Measurements from ENCODE around the gene NBEAL1.
"Not testable (repeated sequence)": the region's sequence is repeated elsewhere in the genome, so short reads cannot be mapped to it uniquely, and the experiment has no call there.

The NBEAL1 gene

GRCh38 chr2:203062126-203062525, 47.5 kb downstream of the NBEAL1 start:
- TF ChIP-seq CTCF (IDR thresholded peaks at IDR 0.05; ENCODE audit: control insufficient read depth, extremely low read depth, insufficient read depth): no peak
- DNase-seq (ENCODE audit: low read depth): no peak
- no peak overlapping the region for H3K4me3 ChIP-seq (ENCODE audit: low read depth, low read length)

GRCh38 chr2:203066519-203067091, 51.9 kb downstream of the NBEAL1 start:
- DNase-seq (ENCODE audit: low read depth); H3K4me3 ChIP-seq (ENCODE audit: low read depth, low read length): not testable (repeated sequence)

GRCh38 chr2:203070701-203071100, 56.0 kb downstream of the NBEAL1 start:
- H3K4me3 ChIP-seq (ENCODE audit: low read depth, low read length): no peak overlapping the region
- no peak for DNase-seq (ENCODE audit: low read depth)
- TF ChIP-seq CTCF (IDR thresholded peaks at IDR 0.05; ENCODE audit: control insufficient read depth, extremely low read depth, insufficient read depth): no peak

GRCh38 chr2:203071148-203071547, 56.5 kb downstream of the NBEAL1 start:
- TF ChIP-seq CTCF (IDR thresholded peaks at IDR 0.05; ENCODE audit: control insufficient read depth, extremely low read depth, insufficient read depth): no peak
- DNase-seq (ENCODE audit: low read depth): no peak
- no peak overlapping the region for H3K4me3 ChIP-seq (ENCODE audit: low read depth, low read length)

- DNase-seq (ENCODE audit: low read depth): no peak
- no peak for TF ChIP-seq CTCF (IDR thresholded peaks at IDR 0.05; ENCODE audit: control insufficient read depth, extremely low read depth, insufficient read depth)
- H3K4me3 ChIP-seq (ENCODE audit: low read depth, low read length): no peak overlapping the region
Measured at GRCh38 chr2:203072371-203072770, 57.7 kb downstream of the NBEAL1 start.

GRCh38 chr2:203077451-203077850, 62.8 kb downstream of the NBEAL1 start:
- TF ChIP-seq CTCF (IDR thresholded peaks at IDR 0.05; ENCODE audit: control insufficient read depth, extremely low read depth, insufficient read depth): no peak
- no peak overlapping the region for H3K4me3 ChIP-seq (ENCODE audit: low read depth, low read length)
- DNase-seq (ENCODE audit: low read depth): no peak

GRCh38 chr2:203080447-203081045, 65.9 kb downstream of the NBEAL1 start:
- TF ChIP-seq CTCF (IDR thresholded peaks at IDR 0.05; ENCODE audit: control insufficient read depth, extremely low read depth, insufficient read depth): no peak
- H3K4me3 ChIP-seq (ENCODE audit: low read depth, low read length): no peak overlapping the region
- DNase-seq (ENCODE audit: low read depth): no peak

All from LNCaP clone FGC (cell line).